ENCODE data around the gene HBE1.

DNA sequence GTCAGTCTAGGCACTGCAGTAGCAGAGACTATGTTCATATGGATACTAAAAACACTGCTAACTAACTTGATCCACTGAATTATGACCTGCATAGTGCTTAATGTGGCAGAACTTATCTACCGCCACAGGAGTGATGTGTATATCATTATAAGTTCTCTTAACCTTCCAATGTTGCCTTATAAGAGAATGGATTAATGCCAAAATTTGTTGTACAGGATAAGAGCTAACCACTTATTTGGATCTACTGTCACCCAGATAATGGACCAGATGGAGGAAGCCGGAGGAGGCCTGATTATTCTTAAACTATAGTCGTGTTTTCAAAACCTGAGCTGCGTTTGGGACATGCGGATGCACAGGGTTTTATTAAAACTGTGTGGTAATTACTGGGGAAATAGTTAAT is 33.9 kb upstream of the HBE1 start:
- TF ChIP-seq CTCF (IDR thresholded peaks at IDR 0.05) (no peak), POLR2A (IDR thresholded peaks at IDR 0.05) (no peak)

Measured in sigmoid colon (tissue), 3 donors.